Neural progenitor cell (in vitro differentiated cells): ENCODE data around the gene STIM1.

ENCODE experiments used
- CTCF ChIP-seq: fragments of 200-600 bp; sonication (generic); IDR thresholded peaks from 2 replicates; pipeline ENCODE4 v1.5.1; 2017; ENCODE audit warnings: antibody characterized with exemption, mild to moderate bottlenecking
- EZH2 ChIP-seq: fragments of 200-600 bp; sonication (generic); IDR thresholded peaks from 2 replicates; pipeline ENCODE4 v1.6.1; 2017; ENCODE audit warnings: antibody characterized with exemption, mild to moderate bottlenecking, moderate library complexity
- EZH2phosphoT487 ChIP-seq: fragments of 200-600 bp; sonication (generic); IDR thresholded peaks from 2 replicates; pipeline ENCODE4 v1.6.1; 2017; ENCODE audit warnings: antibody characterized with exemption

- TF ChIP-seq CTCF (no peak), EZH2phosphoT487 (no peak), EZH2 (no peak)
Observed at GRCh38 chr11:3885855-3886254, 30.4 kb downstream of the STIM1 start.
